ENCODE measurements around the gene WWC2. TPM values are rescaled to one million over a fixed set of nuclear protein-coding genes. Genes with fewer than 3 reads are reported as not detected.

WWC2 gene
- polyA plus RNA-seq, 3 donors, result 4.8 to 8.9 (median 6.7) TPM

- 78 to 86% (median 78%) methylated on average over 12 of the region's 12 CpGs for WGBS, 3 donors
- H3K27ac ChIP-seq (ENCODE audit: low read depth, low read length), result no peak overlapping the region
Measured at GRCh38 chr4:183348136-183348535, 249.1 kb downstream of the WWC2 start.

- 72 to 79% (median 73%) methylated on average over 17 of the region's 17 CpGs for WGBS, 3 donors
- no peak overlapping the region for H3K27ac ChIP-seq (ENCODE audit: low read depth, low read length)
Measured at GRCh38 chr4:183348706-183349659, 249.9 kb downstream of the WWC2 start.

- WGBS, 3 donors, result 93 to 94% (median 94%) methylated on average over 9 of the region's 9 CpGs
- no peak overlapping the region for H3K27ac ChIP-seq (ENCODE audit: low read depth, low read length)
Measured at GRCh38 chr4:183349673-183350072, 250.6 kb downstream of the WWC2 start.

GRCh38 chr4:183350317-183351071, 251.4 kb downstream of the WWC2 start:
- 81 to 88% (median 83%) methylated on average over 17 of the region's 17 CpGs for WGBS, 3 donors
- no peak overlapping the region for H3K27ac ChIP-seq (ENCODE audit: low read depth, low read length)

- 88 to 94% (median 89%) methylated on average over 5 of the region's 5 CpGs for WGBS, 3 donors
- no peak overlapping the region for H3K27ac ChIP-seq (ENCODE audit: low read depth, low read length)
Measured at GRCh38 chr4:183352546-183352945, 253.5 kb downstream of the WWC2 start.

GRCh38 chr4:183353557-183353956, 254.5 kb downstream of the WWC2 start:
- H3K27ac ChIP-seq (ENCODE audit: low read depth, low read length), result no peak overlapping the region
- WGBS, 3 donors, result 78 to 85% (median 83%) methylated on average over 8 of the region's 8 CpGs

GRCh38 chr4:183354219-183354618, 255.2 kb downstream of the WWC2 start:
- WGBS, 3 donors, result 41 to 72% (median 71%) methylated on average over 9 of the region's 9 CpGs
- no peak overlapping the region for H3K27ac ChIP-seq (ENCODE audit: low read depth, low read length)

GRCh38 chr4:183355405-183355804, 256.3 kb downstream of the WWC2 start:
- no peak overlapping the region for H3K27ac ChIP-seq (ENCODE audit: low read depth, low read length)
- 47 to 73% (median 64%) methylated on average over 4 of the region's 4 CpGs for WGBS, 3 donors

- 82 to 89% (median 82%) methylated on average over 20 of the region's 20 CpGs for WGBS, 3 donors
- no peak overlapping the region for H3K27ac ChIP-seq (ENCODE audit: low read depth, low read length)
Measured at GRCh38 chr4:183356173-183356830, 257.2 kb downstream of the WWC2 start.

- WGBS, 3 donors, result 85 to 89% (median 87%) methylated on average over 20 of the region's 20 CpGs
- no peak overlapping the region for H3K27ac ChIP-seq (ENCODE audit: low read depth, low read length)
Measured at GRCh38 chr4:183356931-183357675, 258.0 kb downstream of the WWC2 start.

- WGBS, 3 donors, result 86 to 90% (median 89%) methylated on average over 13 of the region's 13 CpGs
- H3K27ac ChIP-seq (ENCODE audit: low read depth, low read length), result no peak overlapping the region
Measured at GRCh38 chr4:183358215-183358755, 259.2 kb downstream of the WWC2 start.

GRCh38 chr4:183360161-183360919, 261.3 kb downstream of the WWC2 start:
- WGBS, 3 donors, result 69 to 72% (median 70%) methylated on average over 11 of the region's 11 CpGs
- no peak overlapping the region for H3K27ac ChIP-seq (ENCODE audit: low read depth, low read length)

- WGBS, 3 donors, result 93 to 95% (median 94%) methylated on average over 4 of the region's 4 CpGs
- H3K27ac ChIP-seq (ENCODE audit: low read depth, low read length), result no peak overlapping the region
Measured at GRCh38 chr4:183362036-183362435, 263.0 kb downstream of the WWC2 start.

- 65 to 72% (median 68%) methylated on average over 15 of the region's 15 CpGs for WGBS, 3 donors
- H3K27ac ChIP-seq (ENCODE audit: low read depth, low read length), result no peak overlapping the region
Measured at GRCh38 chr4:183362916-183363542, 264.0 kb downstream of the WWC2 start.

GRCh38 chr4:183364025-183364424, 265.0 kb downstream of the WWC2 start:
- 69 to 74% (median 71%) methylated on average over 10 of the region's 10 CpGs for WGBS, 3 donors
- no peak overlapping the region for H3K27ac ChIP-seq (ENCODE audit: low read depth, low read length)

GRCh38 chr4:183366206-183366835, 267.3 kb downstream of the WWC2 start:
- H3K27ac ChIP-seq (ENCODE audit: low read depth, low read length), result no peak overlapping the region
- WGBS, 3 donors, result 86 to 92% (median 88%) methylated on average over 16 of the region's 16 CpGs

All from adipose tissue (tissue), 3 donors.